Measurements from ENCODE around the gene PLD4. TPM values are rescaled to one million over a fixed set of nuclear protein-coding genes. Genes with fewer than 3 reads are reported as not detected.

Gene PLD4
- total RNA-seq, 1 donor from 2014 or later: not detected

DNA sequence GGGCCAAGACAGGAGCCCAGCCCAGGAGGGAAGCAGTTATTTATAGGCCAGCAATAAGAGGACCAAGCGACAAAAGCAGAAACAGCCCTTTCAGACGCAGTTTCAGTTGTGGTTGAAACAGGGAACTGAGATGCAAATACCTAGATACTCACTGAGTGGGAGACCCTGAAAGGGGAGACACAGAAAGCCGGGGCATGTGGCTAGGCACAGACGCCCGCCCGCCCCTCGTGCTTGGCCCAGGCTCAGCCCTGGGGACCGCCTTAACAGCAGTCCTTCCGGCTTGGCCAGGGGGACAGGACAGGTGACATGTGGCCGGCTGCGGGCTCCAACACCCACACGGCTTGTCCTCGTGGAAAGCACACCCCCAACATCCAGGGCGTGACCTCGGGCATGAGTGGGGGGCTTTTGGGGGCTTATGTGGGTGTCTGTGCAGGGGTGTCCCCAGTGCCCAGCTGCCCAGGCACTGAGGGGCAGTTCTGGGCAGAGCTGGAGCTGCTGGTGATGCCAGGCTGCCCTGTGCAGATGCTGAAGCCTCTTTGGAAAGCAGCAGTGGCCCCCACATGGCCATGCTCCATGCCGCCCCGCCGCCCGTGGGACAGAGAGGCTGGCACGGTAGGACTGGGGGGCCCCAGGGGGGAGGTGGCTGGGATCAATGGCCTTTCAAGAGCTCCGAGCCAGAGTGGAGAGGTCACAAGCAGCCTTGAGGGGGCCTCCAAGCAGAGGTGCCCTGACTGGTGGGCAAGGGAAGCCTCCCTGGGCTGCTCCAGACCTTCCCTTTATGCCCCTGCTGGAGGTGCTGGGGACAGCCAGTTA is 2.1 kb downstream of the PLD4 start:
- peaks cover 4% of the 10 kb centered on the region for H3K9me3 Mint-ChIP-seq (ENCODE audit: unreplicated experiment)
- H3K27ac Mint-ChIP-seq (ENCODE audit: unreplicated experiment): no peak overlapping the region
- no peaks in the 10 kb centered on the region for H3K4me1 Mint-ChIP-seq (ENCODE audit: low read depth, unreplicated experiment)
- DNase-seq: no peak
- peaks cover 3% of the 10 kb centered on the region for H3K27me3 Mint-ChIP-seq (ENCODE audit: unreplicated experiment)
- H3K36me3 Mint-ChIP-seq (ENCODE audit: unreplicated experiment): no peaks in the 10 kb centered on the region
- TF ChIP-seq, protein P1, sequence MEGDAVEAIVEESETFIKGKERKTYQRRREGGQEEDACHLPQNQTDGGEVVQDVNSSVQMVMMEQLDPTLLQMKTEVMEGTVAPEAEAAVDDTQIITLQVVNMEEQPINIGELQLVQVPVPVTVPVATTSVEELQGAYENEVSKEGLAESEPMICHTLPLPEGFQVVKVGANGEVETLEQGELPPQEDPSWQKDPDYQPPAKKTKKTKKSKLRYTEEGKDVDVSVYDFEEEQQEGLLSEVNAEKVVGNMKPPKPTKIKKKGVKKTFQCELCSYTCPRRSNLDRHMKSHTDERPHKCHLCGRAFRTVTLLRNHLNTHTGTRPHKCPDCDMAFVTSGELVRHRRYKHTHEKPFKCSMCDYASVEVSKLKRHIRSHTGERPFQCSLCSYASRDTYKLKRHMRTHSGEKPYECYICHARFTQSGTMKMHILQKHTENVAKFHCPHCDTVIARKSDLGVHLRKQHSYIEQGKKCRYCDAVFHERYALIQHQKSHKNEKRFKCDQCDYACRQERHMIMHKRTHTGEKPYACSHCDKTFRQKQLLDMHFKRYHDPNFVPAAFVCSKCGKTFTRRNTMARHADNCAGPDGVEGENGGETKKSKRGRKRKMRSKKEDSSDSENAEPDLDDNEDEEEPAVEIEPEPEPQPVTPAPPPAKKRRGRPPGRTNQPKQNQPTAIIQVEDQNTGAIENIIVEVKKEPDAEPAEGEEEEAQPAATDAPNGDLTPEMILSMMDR (IDR thresholded peaks at IDR 0.05; ENCODE audit: partially characterized antibody, unreplicated experiment): no peak
- no peak overlapping the region for H3K4me3 Mint-ChIP-seq (ENCODE audit: unreplicated experiment)

DNA sequence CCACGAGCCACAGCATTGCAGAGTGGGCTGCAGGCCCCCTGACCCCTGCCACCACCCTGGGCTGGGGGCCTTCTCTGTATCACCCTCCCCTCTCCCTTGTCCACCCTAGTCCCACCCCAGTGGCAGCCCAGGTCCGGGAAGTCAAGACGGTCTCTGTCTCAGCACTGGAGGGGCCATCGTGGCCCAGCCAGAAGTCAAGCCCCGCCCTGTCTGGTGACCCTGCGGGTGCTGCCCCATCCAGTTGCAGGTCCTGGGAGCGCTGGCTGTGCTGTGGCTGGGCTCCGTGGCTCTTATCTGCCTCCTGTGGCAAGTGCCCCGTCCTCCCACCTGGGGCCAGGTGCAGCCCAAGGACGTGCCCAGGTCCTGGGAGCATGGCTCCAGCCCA is 2.7 kb downstream of the PLD4 start:
- TF ChIP-seq, protein P1 (IDR thresholded peaks at IDR 0.05; ENCODE audit: partially characterized antibody, unreplicated experiment): no peak
- DNase-seq: no peak
- Mint-ChIP-seq H3K36me3 (ENCODE audit: unreplicated experiment) (no peaks in the 10 kb centered on the region), H3K27me3 (ENCODE audit: unreplicated experiment) (peaks cover 6% of the 10 kb centered on the region), H3K4me3 (ENCODE audit: unreplicated experiment) (no peak overlapping the region), H3K9me3 (ENCODE audit: unreplicated experiment) (peaks cover 6% of the 10 kb centered on the region), H3K27ac (ENCODE audit: unreplicated experiment) (no peak overlapping the region), H3K4me1 (ENCODE audit: low read depth, unreplicated experiment) (no peaks in the 10 kb centered on the region)

DNA sequence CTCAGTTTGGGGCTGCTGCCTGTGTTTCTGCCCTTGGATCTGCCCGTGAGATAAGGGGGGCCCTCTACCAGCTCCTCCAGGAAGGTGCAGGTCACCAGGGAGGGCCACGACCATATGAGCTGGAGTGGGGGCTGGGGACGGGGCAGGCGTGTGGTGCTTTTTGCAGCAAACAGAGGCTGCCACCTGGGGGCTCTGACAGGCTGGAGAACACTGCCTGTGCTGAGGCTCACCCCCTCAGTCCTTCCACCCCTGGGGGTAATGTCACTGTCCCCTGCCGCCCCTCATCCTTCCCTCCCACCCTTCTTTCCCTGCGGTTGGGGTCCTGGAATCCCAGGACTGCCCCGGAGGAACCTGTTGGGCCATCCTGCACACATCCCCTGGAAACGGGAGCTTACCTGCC is 3.2 kb downstream of the PLD4 start:
- Mint-ChIP-seq H3K4me1 (ENCODE audit: low read depth, unreplicated experiment) (no peaks in the 10 kb centered on the region), H3K4me3 (ENCODE audit: unreplicated experiment) (no peak overlapping the region), H3K27ac (ENCODE audit: unreplicated experiment) (no peak overlapping the region), H3K27me3 (ENCODE audit: unreplicated experiment) (peaks cover 6% of the 10 kb centered on the region), H3K36me3 (ENCODE audit: unreplicated experiment) (no peaks in the 10 kb centered on the region), H3K9me3 (ENCODE audit: unreplicated experiment) (peaks cover 6% of the 10 kb centered on the region)
- TF ChIP-seq, protein P1 (IDR thresholded peaks at IDR 0.05; ENCODE audit: partially characterized antibody, unreplicated experiment): no peak
- no peak for DNase-seq

DNA sequence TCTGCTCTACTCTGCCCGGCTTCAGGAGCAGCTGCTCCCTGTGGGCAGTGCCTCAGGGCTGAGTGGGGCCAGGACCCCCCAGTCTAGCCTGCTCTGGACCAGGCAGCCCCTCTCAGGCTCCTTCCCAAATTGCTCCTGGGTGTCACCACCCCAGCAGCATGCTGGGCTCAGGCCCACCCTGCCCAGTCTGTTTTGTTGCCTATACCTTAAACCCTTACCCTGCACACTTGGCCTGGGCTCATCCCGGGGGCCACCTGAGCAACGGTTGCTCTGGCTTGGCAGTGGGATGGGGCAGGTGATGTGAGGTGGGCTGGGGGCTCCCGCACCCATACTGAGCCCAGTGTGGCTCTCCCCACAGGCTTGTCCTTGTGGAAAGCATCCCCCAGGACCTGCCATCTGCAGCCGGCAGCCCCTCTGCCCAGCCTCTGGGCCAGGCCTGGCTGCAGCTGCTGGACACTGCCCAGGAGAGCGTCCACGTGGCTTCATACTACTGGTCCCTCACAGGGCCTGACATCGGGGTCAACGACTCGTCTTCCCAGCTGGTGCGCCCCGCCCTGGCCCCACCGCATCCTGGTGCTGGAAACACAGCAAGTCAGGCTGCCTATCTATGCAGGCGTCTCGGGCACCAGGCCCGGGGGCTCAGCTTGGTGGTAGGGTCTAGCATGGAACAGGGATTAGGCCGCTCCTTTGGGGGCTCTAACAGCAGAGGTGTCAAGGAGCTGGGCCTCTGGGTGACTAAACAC is 3.9 kb downstream of the PLD4 start:
- no peak overlapping the region for H3K27ac Mint-ChIP-seq (ENCODE audit: unreplicated experiment)
- peaks cover 6% of the 10 kb centered on the region for H3K27me3 Mint-ChIP-seq (ENCODE audit: unreplicated experiment)
- peaks cover 3% of the 10 kb centered on the region for H3K9me3 Mint-ChIP-seq (ENCODE audit: unreplicated experiment)
- no peaks in the 10 kb centered on the region for H3K36me3 Mint-ChIP-seq (ENCODE audit: unreplicated experiment)
- TF ChIP-seq, protein P1 (IDR thresholded peaks at IDR 0.05; ENCODE audit: partially characterized antibody, unreplicated experiment): no peak
- no peaks in the 10 kb centered on the region for H3K4me1 Mint-ChIP-seq (ENCODE audit: low read depth, unreplicated experiment)
- no peak for DNase-seq
- no peak overlapping the region for H3K4me3 Mint-ChIP-seq (ENCODE audit: unreplicated experiment)

Measured in glutamatergic neuron (in vitro differentiated cells).